GM19455 (cell line): ENCODE data around the gene CHCHD2.
"Not testable (repeated sequence)": the region's sequence is repeated elsewhere in the genome, so short reads cannot be mapped to it uniquely, and the experiment has no call there.

ENCODE experiments used
- ATAC-seq: cut with Tn5 transposase; IDR thresholded peaks from one replicate; pipeline ENCODE4 v1.9.1; 2021; ENCODE audit not compliant: unreplicated experiment

Gene CHCHD2, protein sequence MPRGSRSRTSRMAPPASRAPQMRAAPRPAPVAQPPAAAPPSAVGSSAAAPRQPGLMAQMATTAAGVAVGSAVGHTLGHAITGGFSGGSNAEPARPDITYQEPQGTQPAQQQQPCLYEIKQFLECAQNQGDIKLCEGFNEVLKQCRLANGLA

GRCh38 chr7:56106108-56107073, at the start of gene CHCHD2:
CHCHD2 (minus strand) TSS chr7:56106476; CDS start chr7:56106413, 63 bp downstream.
- peak; percentile 99 for ATAC-seq

DNA sequence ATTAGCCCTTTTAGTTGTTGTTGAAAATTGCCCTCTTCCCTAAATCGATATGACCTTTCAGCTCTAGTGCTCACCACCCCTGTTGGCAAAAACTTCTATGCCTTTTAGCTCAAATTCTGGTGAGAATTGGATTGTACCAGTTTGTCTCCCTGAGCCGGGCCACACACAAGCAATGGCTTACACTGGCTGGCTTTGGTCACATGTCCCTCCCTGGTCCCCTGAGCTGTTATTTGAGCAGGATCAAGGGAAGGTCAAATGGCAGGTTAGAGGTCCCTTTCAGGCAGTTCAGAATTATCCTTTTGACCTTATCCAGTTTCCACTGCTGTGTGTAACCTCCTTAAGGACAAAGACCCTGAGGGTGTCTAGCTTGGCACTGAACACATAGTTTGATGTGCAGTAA, 24.8 kb upstream of the CHCHD2 start:
- not testable (repeated sequence) for ATAC-seq

- no peak for ATAC-seq
Observed at GRCh38 chr7:56127241-56127975, 21.1 kb upstream of the CHCHD2 start.

DNA sequence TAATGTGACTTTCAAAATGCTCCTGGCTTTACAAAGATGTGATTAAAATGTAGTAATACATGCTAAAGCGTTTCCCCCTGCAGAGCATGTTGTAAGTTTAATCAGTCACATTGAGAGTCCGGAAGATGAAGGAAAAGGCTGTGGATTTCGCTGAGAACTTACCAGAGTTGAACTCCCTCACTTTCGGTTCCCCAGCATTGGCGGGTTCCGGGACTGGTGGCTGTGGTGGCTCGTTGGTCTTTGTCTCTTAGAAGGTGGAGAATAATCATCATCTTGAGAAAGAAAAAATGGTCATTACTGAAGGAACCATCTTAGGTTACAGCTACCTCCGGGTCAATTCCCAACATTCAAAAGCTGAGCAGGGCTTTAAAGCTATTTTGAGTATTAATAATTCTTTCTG, 19.6 kb upstream of the CHCHD2 start:
- ATAC-seq: no peak

DNA sequence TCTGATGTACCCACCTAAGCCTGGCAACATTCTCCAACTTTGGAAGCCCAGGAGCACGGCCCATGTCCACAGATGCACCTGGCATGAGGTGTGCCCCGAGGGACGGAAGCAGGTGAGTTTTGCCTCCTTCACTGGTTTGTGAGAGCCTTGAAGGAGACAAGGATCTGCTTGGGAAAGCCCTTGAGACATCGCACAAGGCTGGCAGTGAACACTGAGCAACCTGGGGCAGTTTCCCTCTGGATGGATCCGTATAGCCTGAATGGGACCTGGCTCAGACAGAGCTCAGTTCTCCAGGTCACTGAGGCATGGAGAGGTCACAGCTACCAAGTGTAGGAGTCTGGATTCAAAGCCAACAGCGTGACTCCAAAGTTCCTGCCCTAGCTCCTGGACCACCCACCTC, 18.7 kb upstream of the CHCHD2 start:
- no peak for ATAC-seq

GRCh38 chr7:56121440-56121839, 15.2 kb upstream of the CHCHD2 start:
- no peak for ATAC-seq

- ATAC-seq: no peak
Observed at GRCh38 chr7:56115852-56116538, 9.7 kb upstream of the CHCHD2 start, which contains the start of gene NUPR2. NUPR2 (minus strand) TSS chr7:56116417; CDS start chr7:56116314, 103 bp downstream.

GRCh38 chr7:56112244-56112643, 6.0 kb upstream of the CHCHD2 start:
- ATAC-seq: not testable (repeated sequence)

DNA sequence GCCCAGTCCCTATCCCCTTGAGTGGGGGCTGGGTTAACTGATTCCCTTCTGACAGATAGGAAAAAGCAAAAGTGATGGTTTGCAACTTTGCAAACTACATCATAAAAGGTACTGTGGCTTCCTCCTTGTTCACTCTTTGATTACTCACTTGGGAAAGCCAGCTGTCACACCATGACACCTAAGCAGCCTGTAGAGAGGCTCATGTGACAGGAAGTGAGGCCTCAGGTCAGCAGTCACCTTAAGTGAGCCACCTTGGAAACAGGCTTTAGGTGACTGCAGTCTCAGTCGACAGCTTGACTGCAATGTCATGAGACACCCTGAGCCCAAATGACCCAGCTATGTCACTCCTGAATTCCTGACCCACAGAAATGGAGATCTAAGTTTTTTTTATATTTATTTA, 4.3 kb upstream of the CHCHD2 start:
- ATAC-seq: no peak

GRCh38 chr7:56107954-56108258, 1.6 kb upstream of the CHCHD2 start:
- ATAC-seq: no peak

DNA sequence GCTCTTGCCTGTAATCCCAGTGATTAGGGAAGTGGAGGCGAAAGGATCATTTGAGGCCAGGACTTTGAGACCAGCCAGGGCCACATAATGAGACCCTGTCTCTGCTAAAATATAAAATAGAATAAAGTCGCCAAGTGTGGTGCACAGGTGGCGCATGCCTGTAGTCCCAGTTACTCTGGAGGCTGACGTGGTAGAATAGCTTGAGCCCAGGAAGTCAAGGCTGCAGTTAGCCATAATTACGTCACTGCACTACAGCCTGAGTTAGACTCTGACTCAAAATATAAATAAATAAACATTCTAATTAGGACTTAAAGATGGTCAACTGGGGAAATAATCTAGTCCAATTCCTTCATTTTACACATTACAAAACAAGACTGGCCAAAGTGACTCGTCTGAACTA, 768 bp downstream of the CHCHD2 start:
- peak; percentile 30 for ATAC-seq

DNA sequence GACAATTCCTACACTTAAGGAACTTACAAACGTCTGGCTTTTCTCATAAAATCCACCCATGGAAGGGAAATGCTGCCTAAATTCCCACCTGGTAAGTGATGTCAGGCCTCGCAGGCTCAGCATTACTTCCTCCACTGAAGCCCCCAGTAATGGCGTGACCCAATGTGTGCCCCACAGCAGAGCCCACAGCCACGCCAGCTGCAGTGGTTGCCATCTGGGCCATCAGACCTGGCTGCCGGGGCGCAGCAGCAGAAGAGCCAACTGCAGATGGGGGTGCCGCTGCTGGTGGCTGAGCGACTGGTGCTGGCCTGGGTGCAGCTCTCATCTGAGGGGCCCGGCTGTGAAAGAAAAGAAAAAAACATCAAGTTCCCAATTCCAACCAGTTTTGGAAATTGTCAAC, 2.1 kb downstream of the CHCHD2 start:
- ATAC-seq: not testable (repeated sequence)

- no peak for ATAC-seq
Observed at GRCh38 chr7:56099653-56100052, 6.6 kb downstream of the CHCHD2 start.

DNA sequence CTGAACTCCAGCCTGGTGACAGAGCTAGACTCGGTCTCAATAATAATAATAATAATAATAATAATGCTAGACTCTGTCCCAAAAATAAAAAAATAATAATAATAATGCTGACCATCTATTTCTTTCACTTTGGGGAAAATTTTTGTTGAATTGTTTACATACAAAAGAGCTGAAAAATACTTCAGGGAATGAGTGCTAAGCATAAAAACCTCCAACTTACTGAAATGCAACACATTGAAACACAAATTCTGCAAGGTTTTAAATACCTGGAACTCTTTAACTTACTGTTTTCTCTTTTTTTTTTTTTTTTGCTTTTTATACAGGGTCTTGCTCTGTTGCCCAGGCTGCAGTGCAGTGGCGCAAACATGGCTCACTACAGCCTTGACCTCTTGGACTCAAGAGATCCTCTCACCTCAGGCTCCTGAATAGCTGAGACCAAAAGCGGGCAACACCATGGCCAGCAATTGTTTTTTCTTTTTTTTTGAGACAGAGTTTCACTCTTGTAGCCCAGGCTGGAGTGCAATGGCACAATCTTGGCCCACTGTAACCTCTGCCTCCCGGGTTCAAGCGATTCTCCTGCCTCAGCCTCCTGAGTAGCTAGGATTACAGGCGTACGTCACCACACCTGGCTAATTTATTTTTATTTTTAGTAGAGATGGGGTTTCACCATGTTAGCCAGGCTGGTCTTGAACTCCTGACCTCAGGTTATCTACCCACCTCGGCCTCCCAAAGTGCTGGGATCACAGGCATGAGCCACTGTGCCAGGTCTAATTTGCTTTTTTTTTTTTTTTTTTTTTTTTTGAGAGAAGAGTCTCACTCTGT, 7.9 kb downstream of the CHCHD2 start:
- not testable (repeated sequence) for ATAC-seq

DNA sequence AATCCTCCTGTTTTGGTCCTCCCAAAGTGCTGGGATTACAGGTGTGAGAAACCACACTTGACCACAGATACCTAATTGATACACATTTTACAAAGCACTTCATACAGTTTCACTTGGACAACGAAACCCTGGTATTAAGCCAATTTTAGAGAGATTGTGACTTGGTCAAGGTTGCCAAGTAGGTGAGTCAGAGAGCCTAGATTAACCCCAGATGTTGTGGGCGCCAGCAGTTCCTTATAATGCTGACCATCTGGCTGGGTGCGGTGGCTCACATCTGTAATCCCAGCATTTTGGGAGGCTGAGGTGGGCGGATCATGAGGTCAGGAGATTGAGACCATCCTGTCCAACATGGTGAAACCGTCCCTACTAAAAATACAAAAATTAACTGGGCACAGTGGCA, 8.6 kb downstream of the CHCHD2 start:
- ATAC-seq: no peak

- no peak for ATAC-seq
Observed at GRCh38 chr7:56092789-56093531, 13.3 kb downstream of the CHCHD2 start, which contains the start of gene PHKG1. PHKG1 (minus strand) TSS chr7:56092952; CDS start chr7:56088941, 4,011 bp downstream.

DNA sequence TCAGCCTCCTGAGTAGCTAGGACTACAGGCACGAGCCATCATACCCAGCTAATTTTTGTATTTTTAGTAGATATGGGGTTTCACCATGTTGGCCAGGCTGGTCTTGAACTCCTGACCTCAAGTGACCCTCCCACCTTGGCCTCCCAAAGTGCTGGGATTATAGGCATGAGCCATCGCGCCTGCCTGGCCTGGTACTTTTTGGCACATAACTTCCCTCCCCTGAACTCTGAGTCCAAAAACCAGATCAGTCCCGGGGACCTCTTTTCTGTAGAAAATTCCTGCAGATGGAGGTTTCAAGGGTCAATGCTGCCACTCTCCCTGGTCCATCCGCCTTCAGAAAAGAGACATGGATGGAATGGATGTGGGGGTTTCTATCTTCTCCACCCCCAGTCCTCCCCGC, 13.9 kb downstream of the CHCHD2 start:
- not testable (repeated sequence) for ATAC-seq

DNA sequence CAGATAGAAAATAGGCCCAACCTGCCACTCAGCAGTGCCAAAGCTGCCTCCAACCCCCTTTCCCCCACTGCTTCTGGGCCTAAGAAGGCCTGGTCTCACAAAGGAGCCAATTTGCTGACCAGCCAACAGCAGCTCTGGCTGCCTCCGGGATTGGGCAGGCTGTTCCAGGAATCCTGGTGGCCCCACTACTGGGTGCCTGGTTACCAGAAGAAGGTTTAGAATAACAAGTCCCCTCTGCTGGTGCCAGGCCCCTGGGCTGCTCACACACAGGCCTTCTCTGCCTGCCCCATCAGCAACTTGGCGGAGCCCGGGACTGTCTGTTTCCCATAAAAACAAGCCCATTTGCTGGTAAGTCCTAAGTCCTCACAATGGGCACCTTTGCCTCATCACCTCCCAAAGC, 14.7 kb downstream of the CHCHD2 start:
- ATAC-seq: no peak

DNA sequence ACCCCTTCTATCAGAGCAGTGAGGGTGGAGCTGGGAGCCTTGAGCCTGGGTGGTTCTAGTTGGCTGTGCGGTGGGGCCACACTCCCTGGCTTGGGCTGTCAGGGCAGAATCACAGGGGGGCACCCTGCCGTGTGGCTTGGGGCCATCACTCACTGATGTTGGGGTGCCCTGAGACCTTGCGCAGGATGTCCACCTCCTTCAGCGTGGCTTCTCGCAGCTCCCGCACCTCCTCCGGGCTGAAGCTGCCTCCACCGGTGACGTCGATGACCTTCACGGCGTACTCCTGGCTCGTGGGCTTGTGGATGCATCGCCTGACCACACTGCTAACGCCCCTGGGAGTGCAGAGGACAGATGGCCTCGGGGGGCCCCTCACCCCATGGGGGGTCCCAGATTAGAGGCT, 18.8 kb downstream of the CHCHD2 start:
- ATAC-seq: no peak
